Neural crest cell (in vitro differentiated cells): ENCODE measurements around the gene EFCC1. TPM values are rescaled to one million over a fixed set of nuclear protein-coding genes. Genes with fewer than 3 reads are reported as not detected.

Experiments used
- DNase-seq: peaks from one replicate; pipeline ENCODE4 v3.0.0; 2021; ENCODE audit warnings: low read depth, mixed read lengths, low spot score
- H3K27ac Mint-ChIP-seq: one replicate; pipeline ENCODE4 v1.8.0; 2021; ENCODE audit warnings: mild to moderate bottlenecking, mixed read lengths; ENCODE audit not compliant: unreplicated experiment
- H3K27me3 Mint-ChIP-seq: 2 replicates; pipeline ENCODE4 v1.8.0; 2021; ENCODE audit warnings: low read depth, mild to moderate bottlenecking, mixed read lengths
- H3K36me3 Mint-ChIP-seq: 2 replicates; pipeline ENCODE4 v1.8.0; 2021; ENCODE audit warnings: low read depth, mild to moderate bottlenecking, mixed read lengths
- H3K4me1 Mint-ChIP-seq: 2 replicates; pipeline ENCODE4 v1.8.0; 2021; ENCODE audit warnings: mixed read lengths
- H3K4me3 Mint-ChIP-seq: one replicate; pipeline ENCODE4 v1.8.0; 2021; ENCODE audit warnings: mild to moderate bottlenecking, mixed read lengths
- H3K9me3 Mint-ChIP-seq: 2 replicates; pipeline ENCODE4 v1.8.0; 2021; ENCODE audit warnings: mixed read lengths
- total RNA-seq: library from RNA; stranded (reverse); gene quantifications from 2 replicates; pipeline ENCODE4 v1.2.1, GENCODE V29; 2021
- TF ChIP-seq, protein P1 (sequence below): fragments of 200-600 bp; sonication (generic); conservative IDR thresholded peaks from 2 replicates; pipeline ENCODE4 v1.5.0; 2021; ENCODE audit warnings: antibody characterized with exemption, mild to moderate bottlenecking

Gene EFCC1
- total RNA-seq, 1 donor from 2014 or later, result 11.8 TPM

DNA sequence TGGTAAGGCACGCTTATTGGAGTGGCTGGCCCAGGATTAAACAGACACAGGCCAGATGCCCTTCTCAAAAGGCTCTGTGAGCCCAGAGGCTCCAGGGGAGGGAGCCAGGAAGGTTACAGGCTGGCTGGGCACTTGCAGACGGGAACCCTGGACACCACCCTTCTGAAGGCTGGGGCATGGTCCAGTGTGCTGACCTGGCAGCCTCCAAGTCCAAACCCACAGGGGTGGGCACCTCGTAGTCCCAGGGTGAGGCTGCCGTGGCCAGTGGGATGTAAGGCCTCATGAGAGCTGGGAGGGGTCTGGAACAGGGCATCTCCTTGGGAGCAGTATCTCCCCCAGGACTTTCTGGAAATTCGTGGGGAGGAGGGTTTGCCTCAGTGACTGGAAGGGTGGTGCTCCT lies 19.6 kb downstream of the EFCC1 start:
- no peak overlapping the region for H3K27ac Mint-ChIP-seq
- H3K36me3 Mint-ChIP-seq, result peaks cover 9% of the 10 kb centered on the region
- TF ChIP-seq, protein P1, sequence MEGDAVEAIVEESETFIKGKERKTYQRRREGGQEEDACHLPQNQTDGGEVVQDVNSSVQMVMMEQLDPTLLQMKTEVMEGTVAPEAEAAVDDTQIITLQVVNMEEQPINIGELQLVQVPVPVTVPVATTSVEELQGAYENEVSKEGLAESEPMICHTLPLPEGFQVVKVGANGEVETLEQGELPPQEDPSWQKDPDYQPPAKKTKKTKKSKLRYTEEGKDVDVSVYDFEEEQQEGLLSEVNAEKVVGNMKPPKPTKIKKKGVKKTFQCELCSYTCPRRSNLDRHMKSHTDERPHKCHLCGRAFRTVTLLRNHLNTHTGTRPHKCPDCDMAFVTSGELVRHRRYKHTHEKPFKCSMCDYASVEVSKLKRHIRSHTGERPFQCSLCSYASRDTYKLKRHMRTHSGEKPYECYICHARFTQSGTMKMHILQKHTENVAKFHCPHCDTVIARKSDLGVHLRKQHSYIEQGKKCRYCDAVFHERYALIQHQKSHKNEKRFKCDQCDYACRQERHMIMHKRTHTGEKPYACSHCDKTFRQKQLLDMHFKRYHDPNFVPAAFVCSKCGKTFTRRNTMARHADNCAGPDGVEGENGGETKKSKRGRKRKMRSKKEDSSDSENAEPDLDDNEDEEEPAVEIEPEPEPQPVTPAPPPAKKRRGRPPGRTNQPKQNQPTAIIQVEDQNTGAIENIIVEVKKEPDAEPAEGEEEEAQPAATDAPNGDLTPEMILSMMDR, result no peak
- no peak for DNase-seq
- no peaks in the 10 kb centered on the region for H3K9me3 Mint-ChIP-seq
- no peaks in the 10 kb centered on the region for H3K27me3 Mint-ChIP-seq
- H3K4me1 Mint-ChIP-seq, result peaks cover 18% of the 10 kb centered on the region
- H3K4me3 Mint-ChIP-seq, result no peak overlapping the region

DNA sequence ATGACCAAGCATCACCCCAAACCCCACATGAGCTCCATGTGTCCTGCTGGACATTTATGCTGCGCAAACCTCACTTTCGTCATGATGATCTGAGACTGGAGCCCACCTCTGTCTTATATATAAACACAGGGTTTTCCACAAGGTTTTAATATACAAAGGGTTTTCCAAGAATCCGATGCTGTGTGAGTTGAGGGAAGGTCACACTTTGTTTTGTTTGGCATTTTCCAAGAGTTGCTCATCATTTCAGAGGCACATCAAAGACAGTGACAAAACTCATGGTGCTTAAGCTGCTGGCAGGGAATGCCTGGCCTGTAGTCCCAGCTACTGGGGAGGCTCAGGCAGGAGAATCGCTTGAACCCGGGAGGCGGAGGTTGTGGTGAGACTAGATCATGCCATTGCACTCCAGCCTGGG lies 20.0 kb downstream of the EFCC1 start:
- H3K4me3 Mint-ChIP-seq, result no peak overlapping the region
- no peak overlapping the region for H3K27ac Mint-ChIP-seq
- peaks cover 9% of the 10 kb centered on the region for H3K36me3 Mint-ChIP-seq
- no peaks in the 10 kb centered on the region for H3K27me3 Mint-ChIP-seq
- peaks cover 17% of the 10 kb centered on the region for H3K4me1 Mint-ChIP-seq
- TF ChIP-seq, protein P1, result no peak
- no peak for DNase-seq
- H3K9me3 Mint-ChIP-seq, result no peaks in the 10 kb centered on the region

DNA sequence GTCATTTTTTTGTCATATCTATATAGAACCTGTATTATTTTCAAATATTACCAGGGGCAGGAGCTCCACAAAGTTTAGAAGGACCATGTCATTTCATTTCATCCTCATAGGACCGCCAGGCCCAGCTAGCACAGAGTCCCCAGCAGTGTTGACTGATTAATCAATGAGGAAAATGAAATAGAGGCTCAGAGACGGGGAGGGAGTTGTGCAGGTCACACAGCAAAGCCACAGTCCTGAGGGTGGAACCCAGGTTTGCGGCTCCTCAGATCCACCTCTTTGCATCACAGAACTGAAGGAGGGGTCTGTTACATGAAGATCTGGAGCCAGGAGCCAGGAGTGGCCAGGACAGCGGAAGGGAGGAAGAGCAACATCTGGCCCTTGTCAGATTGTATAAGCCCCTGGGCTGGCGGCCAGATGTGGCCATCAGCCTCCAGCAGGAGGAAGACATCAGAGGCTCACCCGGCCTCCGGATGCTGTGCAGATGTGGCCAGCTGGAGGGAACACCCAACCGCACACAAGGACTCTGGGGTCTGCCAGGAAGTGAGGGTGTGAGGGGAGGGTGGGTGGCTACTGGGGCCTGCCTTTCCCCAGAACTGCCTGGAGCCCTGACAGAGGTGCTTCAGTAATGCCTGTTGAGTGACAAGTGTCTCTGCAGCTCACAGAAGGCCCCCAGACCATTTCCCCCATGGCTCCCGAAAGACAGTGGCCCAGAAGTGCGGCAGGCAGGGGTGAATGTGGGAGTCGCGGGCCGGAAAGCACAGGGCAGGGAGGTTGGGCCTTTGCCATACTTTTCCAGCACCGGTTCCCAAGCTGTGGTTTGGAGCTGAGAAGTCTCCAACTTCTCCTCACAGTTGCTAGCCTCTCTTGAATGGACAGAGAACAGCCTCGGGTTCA lies 21.3 kb downstream of the EFCC1 start:
- Mint-ChIP-seq H3K27ac (no peak overlapping the region), H3K9me3 (no peaks in the 10 kb centered on the region), H3K4me1 (peaks cover 23% of the 10 kb centered on the region), H3K4me3 (no peak overlapping the region), H3K27me3 (no peaks in the 10 kb centered on the region), H3K36me3 (peaks cover 9% of the 10 kb centered on the region)
- no peak for DNase-seq
- TF ChIP-seq, protein P1, result no peak

DNA sequence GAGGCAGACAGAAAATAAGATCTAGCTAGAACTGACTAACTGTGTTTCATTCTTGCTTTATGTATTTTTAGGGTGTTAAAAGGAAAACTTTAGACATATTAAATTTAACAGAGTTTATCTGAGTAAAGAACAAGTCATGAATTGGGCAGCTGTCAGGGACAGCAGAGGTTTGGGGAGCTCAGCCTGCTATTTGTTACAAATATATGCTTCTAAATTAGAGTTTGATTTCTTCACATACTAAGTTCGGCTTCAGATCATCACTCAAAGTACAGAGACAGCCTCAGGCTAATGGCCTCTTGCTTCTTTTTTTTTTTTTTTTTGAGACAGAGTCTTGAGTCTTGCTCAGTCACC lies 21.9 kb downstream of the EFCC1 start:
- no peak for DNase-seq
- Mint-ChIP-seq H3K4me1 (peaks cover 17% of the 10 kb centered on the region), H3K9me3 (no peaks in the 10 kb centered on the region), H3K36me3 (peaks cover 9% of the 10 kb centered on the region), H3K4me3 (no peak overlapping the region), H3K27me3 (no peaks in the 10 kb centered on the region), H3K27ac (no peak overlapping the region)
- TF ChIP-seq, protein P1, result no peak

DNA sequence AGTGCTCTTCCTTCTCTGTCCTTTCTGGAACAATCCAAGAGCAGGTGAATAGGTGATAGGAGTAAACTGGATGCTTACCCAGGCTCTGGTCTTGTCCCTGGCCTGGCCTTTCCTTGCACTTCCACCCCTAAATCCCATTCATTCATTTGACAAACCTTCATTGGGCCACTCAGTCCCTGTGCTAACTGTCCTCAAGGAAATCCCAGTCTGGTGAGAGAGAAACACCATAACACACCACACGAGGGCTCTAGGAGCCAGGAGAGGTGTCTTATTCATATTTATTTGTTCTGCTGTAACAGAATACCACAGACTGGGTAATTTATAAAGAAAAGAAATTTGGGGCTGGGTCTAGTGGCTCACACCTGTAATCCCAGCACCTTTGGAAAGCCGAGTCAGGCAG lies 22.8 kb downstream of the EFCC1 start:
- no peak for DNase-seq
- no peaks in the 10 kb centered on the region for H3K27me3 Mint-ChIP-seq
- no peak overlapping the region for H3K4me3 Mint-ChIP-seq
- H3K9me3 Mint-ChIP-seq, result no peaks in the 10 kb centered on the region
- TF ChIP-seq, protein P1, result peak; percentile 21
- H3K4me1 Mint-ChIP-seq, result peaks cover 17% of the 10 kb centered on the region
- H3K27ac Mint-ChIP-seq, result no peak overlapping the region
- H3K36me3 Mint-ChIP-seq, result peaks cover 9% of the 10 kb centered on the region
